ENCODE data around the gene PRKD1.
"Not testable (repeated sequence)": the region's sequence is repeated elsewhere in the genome, so short reads cannot be mapped to it uniquely, and the experiment has no call there.

The PRKD1 gene

DNA sequence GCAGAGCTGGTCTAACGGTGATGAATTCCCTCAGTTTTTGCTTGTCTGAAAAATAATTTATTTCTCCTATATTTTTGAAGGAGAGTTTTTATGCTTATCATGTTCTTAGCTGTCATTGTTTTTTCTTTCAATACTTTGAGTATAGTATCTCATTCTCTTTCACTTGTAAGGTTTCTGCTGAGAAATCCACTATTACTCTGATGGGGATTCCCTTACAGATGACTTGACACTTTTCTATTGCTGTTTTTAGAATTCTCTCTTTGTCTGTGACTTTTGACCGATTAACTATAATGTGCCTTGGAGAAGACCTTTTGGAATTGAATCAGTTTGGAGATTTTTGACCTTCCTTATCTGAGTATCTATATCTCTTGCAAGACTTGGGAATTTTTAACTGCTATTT is 139.6 kb downstream of the PRKD1 start:
- TF ChIP-seq, protein P1, sequence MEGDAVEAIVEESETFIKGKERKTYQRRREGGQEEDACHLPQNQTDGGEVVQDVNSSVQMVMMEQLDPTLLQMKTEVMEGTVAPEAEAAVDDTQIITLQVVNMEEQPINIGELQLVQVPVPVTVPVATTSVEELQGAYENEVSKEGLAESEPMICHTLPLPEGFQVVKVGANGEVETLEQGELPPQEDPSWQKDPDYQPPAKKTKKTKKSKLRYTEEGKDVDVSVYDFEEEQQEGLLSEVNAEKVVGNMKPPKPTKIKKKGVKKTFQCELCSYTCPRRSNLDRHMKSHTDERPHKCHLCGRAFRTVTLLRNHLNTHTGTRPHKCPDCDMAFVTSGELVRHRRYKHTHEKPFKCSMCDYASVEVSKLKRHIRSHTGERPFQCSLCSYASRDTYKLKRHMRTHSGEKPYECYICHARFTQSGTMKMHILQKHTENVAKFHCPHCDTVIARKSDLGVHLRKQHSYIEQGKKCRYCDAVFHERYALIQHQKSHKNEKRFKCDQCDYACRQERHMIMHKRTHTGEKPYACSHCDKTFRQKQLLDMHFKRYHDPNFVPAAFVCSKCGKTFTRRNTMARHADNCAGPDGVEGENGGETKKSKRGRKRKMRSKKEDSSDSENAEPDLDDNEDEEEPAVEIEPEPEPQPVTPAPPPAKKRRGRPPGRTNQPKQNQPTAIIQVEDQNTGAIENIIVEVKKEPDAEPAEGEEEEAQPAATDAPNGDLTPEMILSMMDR (conservative IDR thresholded peaks at IDR 0.05; ENCODE audit: low read length), result no peak
- TF ChIP-seq EZH2phosphoT487 (IDR thresholded peaks at IDR 0.05; ENCODE audit: borderline replicate concordance), result no peak
- Histone ChIP-seq H3K4me3 (ENCODE audit: low read length, poor library complexity, severe bottlenecking) (no peak overlapping the region), H3K36me3 (ENCODE audit: insufficient read depth, low read length) (no peaks in the 10 kb centered on the region), H3K9me2 (replicated peaks; ENCODE audit: low read depth, low read length) (no peaks in the 10 kb centered on the region), H4K20me1 (ENCODE audit: insufficient read depth, low read length, poor library complexity, severe bottlenecking) (no peaks in the 10 kb centered on the region), H3K4me2 (ENCODE audit: low read depth, low read length, poor library complexity, severe bottlenecking) (no peak overlapping the region), H3K79me2 (ENCODE audit: insufficient read depth, low read length) (no peaks in the 10 kb centered on the region), H3K27me3 (ENCODE audit: insufficient read depth, low read length, poor library complexity, severe bottlenecking) (no peaks in the 10 kb centered on the region), H3K9ac (ENCODE audit: low read depth, low read length, poor library complexity, severe bottlenecking) (no peak overlapping the region), H3K9me3 (ENCODE audit: insufficient read depth, low read depth, low read length) (no peaks in the 10 kb centered on the region), H3F3A (ENCODE audit: low read depth) (no peaks in the 10 kb centered on the region), H2AFZ (ENCODE audit: low read length) (no peak overlapping the region), H3K4me1 (ENCODE audit: insufficient read depth, low read length, poor library complexity, severe bottlenecking) (no peaks in the 10 kb centered on the region)

DNA sequence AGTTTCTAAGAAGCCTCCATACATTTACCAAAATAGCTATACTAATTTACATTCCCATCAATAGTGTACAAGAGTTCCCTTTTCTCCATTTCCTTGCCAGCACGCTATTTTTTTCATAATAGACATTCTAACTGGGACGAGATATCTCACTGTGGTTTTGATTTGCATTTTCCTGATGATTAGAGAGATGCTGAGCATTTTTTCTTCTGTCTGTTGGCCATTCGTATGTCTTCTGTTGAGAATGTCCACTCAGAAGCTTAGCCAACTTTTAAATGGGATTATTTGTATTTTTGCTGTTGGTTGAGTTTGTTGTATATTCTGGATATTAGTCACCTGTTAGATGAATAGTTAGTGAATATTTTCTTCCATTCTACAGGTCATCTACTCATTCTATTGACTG is 144.1 kb downstream of the PRKD1 start:
- Histone ChIP-seq H3K27me3 (ENCODE audit: insufficient read depth, low read length, poor library complexity, severe bottlenecking) (no peaks in the 10 kb centered on the region), H3K9me2 (replicated peaks; ENCODE audit: low read depth, low read length) (no peaks in the 10 kb centered on the region), H3K36me3 (ENCODE audit: insufficient read depth, low read length) (no peaks in the 10 kb centered on the region), H3K4me2 (ENCODE audit: low read depth, low read length, poor library complexity, severe bottlenecking) (no peak overlapping the region), H3K79me2 (ENCODE audit: insufficient read depth, low read length) (no peaks in the 10 kb centered on the region), H3K9ac (ENCODE audit: low read depth, low read length, poor library complexity, severe bottlenecking) (no peak overlapping the region), H4K20me1 (ENCODE audit: insufficient read depth, low read length, poor library complexity, severe bottlenecking) (no peaks in the 10 kb centered on the region), H3F3A (ENCODE audit: low read depth) (no peaks in the 10 kb centered on the region), H3K9me3 (ENCODE audit: insufficient read depth, low read depth, low read length) (no peaks in the 10 kb centered on the region), H2AFZ (ENCODE audit: low read length) (no peak overlapping the region), H3K4me1 (ENCODE audit: insufficient read depth, low read length, poor library complexity, severe bottlenecking) (no peaks in the 10 kb centered on the region), H3K4me3 (ENCODE audit: low read length, poor library complexity, severe bottlenecking) (no peak overlapping the region)
- TF ChIP-seq, protein P1 (conservative IDR thresholded peaks at IDR 0.05; ENCODE audit: low read length), result no peak
- TF ChIP-seq EZH2phosphoT487 (IDR thresholded peaks at IDR 0.05; ENCODE audit: borderline replicate concordance), result no peak

DNA sequence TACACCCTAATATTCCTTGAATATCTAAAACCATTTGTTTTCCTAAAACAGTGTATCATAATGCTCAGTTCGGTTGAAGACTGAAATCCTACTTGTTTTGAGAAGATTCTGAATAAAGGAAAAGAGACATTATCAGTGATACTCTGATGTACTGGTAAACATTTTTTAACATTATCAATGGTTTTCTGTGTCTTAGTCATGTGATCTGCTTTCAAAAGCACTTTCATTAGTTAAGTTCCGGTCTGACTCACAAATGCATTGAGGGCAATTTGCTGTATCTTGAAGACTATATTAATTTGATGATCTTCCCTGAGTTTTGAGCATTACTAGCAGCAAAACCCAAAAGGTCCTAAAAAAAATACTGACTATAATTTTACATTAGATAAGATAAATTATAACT is 145.6 kb downstream of the PRKD1 start:
- Histone ChIP-seq H3K4me2 (ENCODE audit: low read depth, low read length, poor library complexity, severe bottlenecking) (no peak overlapping the region), H3K27me3 (ENCODE audit: insufficient read depth, low read length, poor library complexity, severe bottlenecking) (no peaks in the 10 kb centered on the region), H3K36me3 (ENCODE audit: insufficient read depth, low read length) (no peaks in the 10 kb centered on the region), H3K4me1 (ENCODE audit: insufficient read depth, low read length, poor library complexity, severe bottlenecking) (no peaks in the 10 kb centered on the region), H3K9ac (ENCODE audit: low read depth, low read length, poor library complexity, severe bottlenecking) (no peak overlapping the region), H3K9me2 (replicated peaks; ENCODE audit: low read depth, low read length) (no peaks in the 10 kb centered on the region), H3K79me2 (ENCODE audit: insufficient read depth, low read length) (no peaks in the 10 kb centered on the region), H4K20me1 (ENCODE audit: insufficient read depth, low read length, poor library complexity, severe bottlenecking) (no peaks in the 10 kb centered on the region), H3K4me3 (ENCODE audit: low read length, poor library complexity, severe bottlenecking) (no peak overlapping the region), H3F3A (ENCODE audit: low read depth) (no peaks in the 10 kb centered on the region), H3K9me3 (ENCODE audit: insufficient read depth, low read depth, low read length) (no peaks in the 10 kb centered on the region), H2AFZ (ENCODE audit: low read length) (no peak overlapping the region)
- TF ChIP-seq, protein P1 (conservative IDR thresholded peaks at IDR 0.05; ENCODE audit: low read length), result no peak
- no peak for TF ChIP-seq EZH2phosphoT487 (IDR thresholded peaks at IDR 0.05; ENCODE audit: borderline replicate concordance)

DNA sequence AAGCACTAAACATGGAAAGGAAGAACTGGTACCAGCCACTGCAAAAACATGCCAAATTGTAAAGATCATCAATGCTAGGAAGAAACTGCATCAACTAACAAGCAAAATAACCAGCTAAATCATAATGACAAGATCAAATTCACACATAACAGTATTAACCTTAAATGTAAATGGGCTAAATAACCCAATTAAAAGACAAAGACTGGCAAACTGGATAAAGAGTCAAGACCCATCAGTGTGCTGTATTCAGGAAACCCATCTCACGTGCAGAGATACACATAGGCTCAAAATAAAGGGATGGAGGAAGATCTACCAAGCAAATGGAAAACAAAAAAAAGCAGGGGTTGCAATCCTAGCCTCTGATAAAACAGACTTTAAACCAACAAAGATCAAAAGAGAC is 150.5 kb downstream of the PRKD1 start:
- H3K27me3 ChIP-seq (ENCODE audit: insufficient read depth, low read length, poor library complexity, severe bottlenecking); H3K4me1 ChIP-seq (ENCODE audit: insufficient read depth, low read length, poor library complexity, severe bottlenecking); H3K79me2 ChIP-seq (ENCODE audit: insufficient read depth, low read length); H4K20me1 ChIP-seq (ENCODE audit: insufficient read depth, low read length, poor library complexity, severe bottlenecking); H3K9me3 ChIP-seq (ENCODE audit: insufficient read depth, low read depth, low read length); H3K9ac ChIP-seq (ENCODE audit: low read depth, low read length, poor library complexity, severe bottlenecking); H3F3A ChIP-seq (ENCODE audit: low read depth); H3K9me2 ChIP-seq (replicated peaks; ENCODE audit: low read depth, low read length); H3K4me3 ChIP-seq (ENCODE audit: low read length, poor library complexity, severe bottlenecking); H3K36me3 ChIP-seq (ENCODE audit: insufficient read depth, low read length); H3K4me2 ChIP-seq (ENCODE audit: low read depth, low read length, poor library complexity, severe bottlenecking); H2AFZ ChIP-seq (ENCODE audit: low read length): not testable (repeated sequence)
